Body of pancreas (tissue), 4 donors: ENCODE data around the gene FAT2.

Experiments
- POLR2A ChIP-seq, 3 donors: fragments of 450-650 bp; IDR thresholded peaks; one replicate each; pipeline ENCODE4 v1.6.1; 2016; ENCODE audit warnings: antibody characterized with exemption in 3 of 3, mild to moderate bottlenecking in 2 of 3
- TF ChIP-seq, protein P1 (sequence below), 7 experiments: fragments of 450-650 bp in 4 of 7; fragments of 200-600 bp in 3 of 7; sonication (generic) in 3 of 7; IDR thresholded peaks; one replicate each; pipeline ENCODE4 v1.5.1; 2016 to 2019; ENCODE audit warnings: antibody characterized with exemption in 7 of 7

DNA sequence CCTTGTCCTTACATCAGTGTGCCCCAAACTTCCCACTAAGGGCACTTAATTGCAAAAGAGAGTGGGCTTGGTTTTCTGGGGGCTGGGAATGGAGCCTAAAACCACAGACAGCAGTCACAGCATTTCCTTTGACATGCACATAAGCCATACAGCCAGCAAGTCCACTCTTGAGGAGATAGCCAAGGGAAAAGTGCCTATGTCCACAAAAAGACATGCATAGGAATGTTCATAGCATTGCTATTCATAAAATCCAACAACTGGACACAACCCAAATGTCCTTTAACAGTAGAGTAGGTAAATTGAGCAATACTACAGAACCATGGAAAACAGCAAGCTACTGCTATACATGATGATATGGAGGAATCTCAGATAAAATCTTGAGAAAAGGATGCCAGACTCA, 11.7 kb upstream of the FAT2 start:
- TF ChIP-seq, protein P1, sequence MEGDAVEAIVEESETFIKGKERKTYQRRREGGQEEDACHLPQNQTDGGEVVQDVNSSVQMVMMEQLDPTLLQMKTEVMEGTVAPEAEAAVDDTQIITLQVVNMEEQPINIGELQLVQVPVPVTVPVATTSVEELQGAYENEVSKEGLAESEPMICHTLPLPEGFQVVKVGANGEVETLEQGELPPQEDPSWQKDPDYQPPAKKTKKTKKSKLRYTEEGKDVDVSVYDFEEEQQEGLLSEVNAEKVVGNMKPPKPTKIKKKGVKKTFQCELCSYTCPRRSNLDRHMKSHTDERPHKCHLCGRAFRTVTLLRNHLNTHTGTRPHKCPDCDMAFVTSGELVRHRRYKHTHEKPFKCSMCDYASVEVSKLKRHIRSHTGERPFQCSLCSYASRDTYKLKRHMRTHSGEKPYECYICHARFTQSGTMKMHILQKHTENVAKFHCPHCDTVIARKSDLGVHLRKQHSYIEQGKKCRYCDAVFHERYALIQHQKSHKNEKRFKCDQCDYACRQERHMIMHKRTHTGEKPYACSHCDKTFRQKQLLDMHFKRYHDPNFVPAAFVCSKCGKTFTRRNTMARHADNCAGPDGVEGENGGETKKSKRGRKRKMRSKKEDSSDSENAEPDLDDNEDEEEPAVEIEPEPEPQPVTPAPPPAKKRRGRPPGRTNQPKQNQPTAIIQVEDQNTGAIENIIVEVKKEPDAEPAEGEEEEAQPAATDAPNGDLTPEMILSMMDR (IDR thresholded peaks at IDR 0.05), result no peak
- TF ChIP-seq POLR2A (IDR thresholded peaks at IDR 0.05), result no peak
